ENCODE results near the gene METAP1. TPM values are rescaled to one million over a fixed set of nuclear protein-coding genes. Genes with fewer than 3 reads are reported as not detected.
"Not testable (repeated sequence)": the region's sequence is repeated elsewhere in the genome, so short reads cannot be mapped to it uniquely, and the experiment has no call there.

Gene METAP1
- polyA plus RNA-seq, 2 of the 4 experiments (the other 2 are of a cell fraction), result 68.2 to 106 TPM

DNA sequence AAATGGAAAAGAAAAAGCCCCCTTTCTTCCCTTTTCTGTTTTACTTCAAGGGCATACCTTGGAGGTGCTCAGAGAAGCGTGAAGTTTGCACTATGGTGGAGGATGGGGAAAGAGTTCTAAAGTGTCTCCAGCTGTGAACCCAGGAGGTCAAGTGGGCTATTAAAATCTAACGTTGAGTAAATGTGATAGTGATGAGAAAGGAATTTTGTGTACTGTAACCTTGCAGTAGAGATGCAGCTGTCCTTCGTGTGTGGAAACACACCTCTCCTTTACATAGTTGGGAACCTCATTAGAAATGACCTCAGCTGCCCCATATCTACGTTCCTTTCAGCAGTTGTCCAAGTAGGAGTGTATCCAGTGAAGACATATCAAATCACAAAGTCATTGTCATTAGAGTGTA, 66.6 kb downstream of the METAP1 start:
- FAIRE-seq, result no peak
- ATAC-seq, result no peak; a peak in 1 of 6 replicates
- no peak for TF ChIP-seq HEYL (CRISPR knock-in tag; IDR thresholded peaks at IDR 0.05)
- TF ChIP-seq, protein P1, sequence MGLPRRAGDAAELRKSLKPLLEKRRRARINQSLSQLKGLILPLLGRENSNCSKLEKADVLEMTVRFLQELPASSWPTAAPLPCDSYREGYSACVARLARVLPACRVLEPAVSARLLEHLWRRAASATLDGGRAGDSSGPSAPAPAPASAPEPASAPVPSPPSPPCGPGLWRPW (IDR thresholded peaks at IDR 0.05), result no peak
- TF ChIP-seq SMC3 (IDR thresholded peaks at IDR 0.05), result no peak
- TF ChIP-seq, protein P2, sequence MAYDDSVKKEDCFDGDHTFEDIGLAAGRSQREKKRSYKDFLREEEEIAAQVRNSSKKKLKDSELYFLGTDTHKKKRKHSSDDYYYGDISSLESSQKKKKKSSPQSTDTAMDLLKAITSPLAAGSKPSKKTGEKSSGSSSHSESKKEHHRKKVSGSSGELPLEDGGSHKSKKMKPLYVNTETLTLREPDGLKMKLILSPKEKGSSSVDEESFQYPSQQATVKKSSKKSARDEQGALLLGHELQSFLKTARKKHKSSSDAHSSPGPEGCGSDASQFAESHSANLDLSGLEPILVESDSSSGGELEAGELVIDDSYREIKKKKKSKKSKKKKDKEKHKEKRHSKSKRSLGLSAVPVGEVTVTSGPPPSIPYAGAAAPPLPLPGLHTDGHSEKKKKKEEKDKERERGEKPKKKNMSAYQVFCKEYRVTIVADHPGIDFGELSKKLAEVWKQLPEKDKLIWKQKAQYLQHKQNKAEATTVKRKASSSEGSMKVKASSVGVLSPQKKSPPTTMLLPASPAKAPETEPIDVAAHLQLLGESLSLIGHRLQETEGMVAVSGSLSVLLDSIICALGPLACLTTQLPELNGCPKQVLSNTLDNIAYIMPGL (CRISPR knock-in tag; IDR thresholded peaks at IDR 0.05; ENCODE audit: borderline replicate concordance), result no peak
- TF ChIP-seq NR3C1 (IDR thresholded peaks at IDR 0.05), result no peak
- TF ChIP-seq HDAC2 (IDR thresholded peaks at IDR 0.05), result no peak
- TF ChIP-seq ZNF302 (CRISPR knock-in tag; IDR thresholded peaks at IDR 0.05), result no peak
- no peak for TF ChIP-seq FOXS1 (CRISPR knock-in tag; IDR thresholded peaks at IDR 0.05)
- no peak for TF ChIP-seq ZFP36 (IDR thresholded peaks at IDR 0.05; ENCODE audit: borderline replicate concordance, partially characterized antibody)
- TF ChIP-seq HOXB13 (CRISPR knock-in tag; IDR thresholded peaks at IDR 0.05; ENCODE audit: low read depth), result no peak
- TF ChIP-seq, protein P3, sequence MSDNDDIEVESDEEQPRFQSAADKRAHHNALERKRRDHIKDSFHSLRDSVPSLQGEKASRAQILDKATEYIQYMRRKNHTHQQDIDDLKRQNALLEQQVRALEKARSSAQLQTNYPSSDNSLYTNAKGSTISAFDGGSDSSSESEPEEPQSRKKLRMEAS (IDR thresholded peaks at IDR 0.05), result no peak
- no peak for TF ChIP-seq PHF8 (IDR thresholded peaks at IDR 0.05; ENCODE audit: borderline replicate concordance, low read depth)
- TF ChIP-seq CBX2 (IDR thresholded peaks at IDR 0.05; ENCODE audit: borderline replicate concordance, low read depth), result no peak
- TF ChIP-seq HOXA7 (CRISPR knock-in tag; IDR thresholded peaks at IDR 0.05), result no peak
- no peak for TF ChIP-seq EHMT2 (IDR thresholded peaks at IDR 0.05; ENCODE audit: low read depth)
- no peak for TF ChIP-seq ZSCAN20 (CRISPR knock-in tag; IDR thresholded peaks at IDR 0.05)
- TF ChIP-seq, protein P4, sequence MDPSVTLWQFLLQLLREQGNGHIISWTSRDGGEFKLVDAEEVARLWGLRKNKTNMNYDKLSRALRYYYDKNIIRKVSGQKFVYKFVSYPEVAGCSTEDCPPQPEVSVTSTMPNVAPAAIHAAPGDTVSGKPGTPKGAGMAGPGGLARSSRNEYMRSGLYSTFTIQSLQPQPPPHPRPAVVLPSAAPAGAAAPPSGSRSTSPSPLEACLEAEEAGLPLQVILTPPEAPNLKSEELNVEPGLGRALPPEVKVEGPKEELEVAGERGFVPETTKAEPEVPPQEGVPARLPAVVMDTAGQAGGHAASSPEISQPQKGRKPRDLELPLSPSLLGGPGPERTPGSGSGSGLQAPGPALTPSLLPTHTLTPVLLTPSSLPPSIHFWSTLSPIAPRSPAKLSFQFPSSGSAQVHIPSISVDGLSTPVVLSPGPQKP (IDR thresholded peaks at IDR 0.05; ENCODE audit: low read depth, low read length), result no peak
- POLR2A ChIA-PET, result no interaction called here
- Histone ChIP-seq H3K9me3 (no peaks in the 10 kb centered on the region), H3K4me2 (peak overlapping the region; percentile 60), H3K27ac (peak overlapping the region; percentile 77 to 92; a peak in 5 of 6 replicates), H3K4me3 (no peak overlapping the region), H3K4me1 (peaks cover 46% of the 10 kb centered on the region)
- CTCF ChIA-PET, result interaction anchor here (1.3 kb wide), 1 partner anchor 67 kb away, joined by 3 read pairs; the partner anchor contains the start of gene METAP1
- DNase-seq (ENCODE audit: low read depth in 1 of 2, low spot score in 1 of 2), result peak in 1 of 2 experiments; percentile 4
- 26% methylated on average over 4 of the region's 4 CpGs for WGBS (ENCODE audit: missing lambda C conversion rate)

DNA sequence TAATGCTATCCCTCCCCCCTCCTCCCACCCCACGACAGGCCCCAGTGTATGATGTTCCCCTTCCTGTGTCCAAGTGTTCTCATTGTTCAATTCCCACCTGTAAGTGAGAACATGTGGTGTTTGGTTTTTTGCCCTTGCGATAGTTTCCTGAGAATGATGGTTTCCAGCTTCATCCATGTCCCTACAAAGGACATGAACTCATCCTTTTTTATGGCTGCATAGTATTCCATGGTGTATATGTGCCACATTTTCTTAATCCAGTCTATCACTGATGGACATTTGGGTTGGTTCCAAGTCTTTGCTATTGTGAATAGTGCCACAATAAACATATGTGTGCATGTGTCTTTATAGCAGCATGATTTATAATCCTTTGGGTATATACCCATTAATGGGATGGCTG, 70.0 kb downstream of the METAP1 start:
- DNase-seq (ENCODE audit: low read depth in 1 of 2, low spot score in 1 of 2); H3K27ac ChIP-seq; H3K4me2 ChIP-seq; FAIRE-seq; CTCF ChIA-PET; H3K4me3 ChIP-seq; ATAC-seq; POLR2A ChIA-PET; H3K9me3 ChIP-seq: not testable (repeated sequence)
- 100% methylated on average over 1 of the region's 2 CpGs for WGBS (ENCODE audit: missing lambda C conversion rate)
- H3K4me1 ChIP-seq, result peaks cover 28% of the 10 kb centered on the region

DNA sequence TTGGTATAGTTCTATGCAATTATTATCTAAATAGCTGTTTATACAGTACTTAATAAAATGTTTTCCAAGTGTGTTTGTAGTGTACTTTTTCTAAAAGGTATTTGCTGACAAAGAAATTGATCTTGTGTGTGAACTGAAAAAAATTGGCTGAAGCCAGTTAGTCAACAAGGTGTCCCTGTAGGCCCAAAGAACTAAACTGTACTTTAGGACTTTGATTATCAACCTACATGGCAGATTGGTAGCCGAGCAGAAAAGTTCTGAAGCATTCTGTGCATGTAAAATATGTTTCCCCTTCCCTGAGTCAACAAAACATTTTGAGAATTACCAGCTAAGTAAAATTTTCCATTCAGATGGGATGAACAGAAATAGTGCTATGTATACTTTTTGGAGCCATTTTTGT, 72.1 kb downstream of the METAP1 start:
- FAIRE-seq (no peak), ATAC-seq (no peak), DNase-seq (ENCODE audit: low read depth in 1 of 2, low spot score in 1 of 2) (no peak)
- no peak for TF ChIP-seq TP53 (CRISPR knock-in tag; IDR thresholded peaks at IDR 0.05)
- TF ChIP-seq GATA3 (IDR thresholded peaks at IDR 0.05; ENCODE audit: borderline replicate concordance), result no peak
- TF ChIP-seq HOXB13 (CRISPR knock-in tag; IDR thresholded peaks at IDR 0.05; ENCODE audit: low read depth), result no peak
- TF ChIP-seq, protein P2 (CRISPR knock-in tag; IDR thresholded peaks at IDR 0.05; ENCODE audit: borderline replicate concordance), result no peak
- no peak for TF ChIP-seq KDM5A (IDR thresholded peaks at IDR 0.05)
- no peak for TF ChIP-seq MAFK (IDR thresholded peaks at IDR 0.05; ENCODE audit: partially characterized antibody)
- TF ChIP-seq RFX5 (IDR thresholded peaks at IDR 0.05), result no peak
- no peak for TF ChIP-seq NR3C1 (IDR thresholded peaks at IDR 0.05)
- TF ChIP-seq FOSB (CRISPR knock-in tag; IDR thresholded peaks at IDR 0.05), result no peak
- no peak for TF ChIP-seq EHF (CRISPR knock-in tag; IDR thresholded peaks at IDR 0.05)
- Histone ChIP-seq H3K4me2 (no peak overlapping the region), H3K27ac (no peak overlapping the region), H3K9me3 (no peaks in the 10 kb centered on the region), H3K4me1 (peaks cover 7% of the 10 kb centered on the region; the same call in 2 of the 3 replicates), H3K4me3 (no peak overlapping the region)
- CTCF ChIA-PET, result interaction anchor here (1.0 to 1.2 kb wide), 2 partner anchors 12 to 72 kb away, joined by 3 to 4 read pairs; partner anchors contain the start of gene METAP1
- POLR2A ChIA-PET, result interaction anchor here (1.9 kb wide), 1 partner anchor 21 kb away, joined by 9 read pairs; the partner anchor contains the start of gene ADH5
- 53% methylated on average over 1 of the region's 1 CpG for whole genome bisulfite sequencing (ENCODE audit: missing lambda C conversion rate)

All from A549 (cell line).